NCI-H128 (cell line): Measurements from ENCODE around the gene AATF.

ENCODE experiments used
- DNase-seq: peaks from one replicate; lab custom pipeline; 2025; ENCODE audit not compliant: unreplicated experiment; lab: John Stamatoyannopoulos, UW

The AATF gene

DNA sequence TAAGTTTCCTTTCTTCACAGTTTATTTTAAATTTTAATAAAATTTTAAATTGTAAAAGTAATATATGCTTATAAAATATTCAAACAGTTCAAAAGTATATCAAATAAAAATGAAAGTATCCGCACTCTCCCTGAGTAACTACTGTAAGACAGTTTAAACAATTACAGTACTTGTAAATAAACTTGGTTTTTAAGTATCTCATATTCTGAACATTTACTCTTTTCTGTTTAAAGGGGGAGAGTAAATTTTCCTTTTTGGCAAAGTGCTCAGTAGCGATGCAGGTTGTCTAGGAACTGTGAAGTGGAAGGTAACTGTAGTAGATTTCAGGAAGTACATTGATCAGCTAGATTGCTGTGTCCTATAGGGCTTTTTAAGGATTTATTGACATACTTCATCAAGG lies 28.8 kb downstream of the AATF start:
- DNase-seq, result no peak

DNA sequence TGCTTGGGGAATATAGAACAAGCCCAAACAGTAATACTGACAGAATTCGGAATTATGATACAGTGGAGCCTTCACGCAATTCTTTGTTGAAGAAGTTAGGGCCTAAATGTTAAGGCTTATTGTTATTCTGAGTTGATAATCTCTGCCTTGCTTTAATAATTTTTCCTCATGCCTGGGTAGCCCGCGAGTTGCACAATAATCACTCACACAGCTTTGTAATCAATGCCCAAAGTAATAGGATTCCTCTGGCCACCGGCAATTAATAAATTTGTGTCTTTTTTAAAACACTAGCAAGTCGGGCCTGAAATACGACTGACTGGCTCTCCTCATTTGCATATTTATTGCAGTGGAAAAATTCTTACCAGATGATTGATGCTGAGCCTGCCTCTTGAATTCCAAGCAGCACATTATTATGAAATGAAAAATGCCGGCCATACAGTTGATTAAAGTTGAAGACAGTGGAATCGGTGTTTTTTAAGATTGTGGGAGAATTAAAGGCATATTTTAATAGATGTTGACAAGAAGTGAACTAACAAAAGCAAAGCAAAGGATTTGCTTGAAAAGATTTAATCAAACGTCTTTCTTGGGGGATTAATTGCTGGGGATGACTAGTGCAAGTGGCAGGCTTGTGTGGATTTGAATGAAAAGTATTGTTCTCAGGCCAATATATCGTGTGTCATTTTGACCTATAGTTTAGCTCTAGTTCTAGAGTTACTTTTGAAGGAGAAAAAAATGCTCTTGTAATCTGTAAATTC lies 30.2 kb downstream of the AATF start:
- DNase-seq, result no peak

- DNase-seq, result no peak
These were observed 30.8 kb downstream of the AATF start for GRCh38 chr17:36979565-36979941.

DNA sequence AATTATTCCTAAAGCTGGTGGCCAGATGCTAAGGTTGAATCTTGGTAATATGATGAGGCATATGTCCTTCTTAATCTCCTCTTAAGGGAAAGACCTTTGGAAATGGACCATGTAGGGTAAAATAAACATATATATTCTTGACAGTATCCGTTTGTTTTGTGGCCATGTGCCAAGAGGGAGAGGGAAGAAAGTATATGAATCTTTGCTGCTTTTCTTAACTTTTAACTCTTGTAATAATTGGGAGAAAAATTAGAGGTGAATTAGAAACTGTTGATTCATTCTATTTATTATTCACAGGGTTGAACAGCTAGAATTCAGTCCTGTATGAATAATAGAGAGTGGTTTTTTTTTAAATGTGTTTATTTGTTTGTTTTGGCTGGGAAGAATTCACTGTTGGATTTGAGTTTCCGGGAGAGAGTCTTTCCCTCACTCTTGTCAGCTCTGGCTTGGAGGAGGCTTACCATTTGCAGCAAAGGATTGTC lies 31.6 kb downstream of the AATF start:
- DNase-seq, result no peak

- no peak for DNase-seq
These were observed 34.9 kb downstream of the AATF start for GRCh38 chr17:36983618-36984017.

GRCh38 chr17:36989173-36989572 lies 40.4 kb downstream of the AATF start:
- no peak for DNase-seq

GRCh38 chr17:36992701-36993100 lies 43.9 kb downstream of the AATF start:
- DNase-seq, result no peak

GRCh38 chr17:36993227-36993626 lies 44.5 kb downstream of the AATF start:
- DNase-seq, result no peak

GRCh38 chr17:36994438-36994837 lies 45.7 kb downstream of the AATF start:
- DNase-seq, result no peak

DNA sequence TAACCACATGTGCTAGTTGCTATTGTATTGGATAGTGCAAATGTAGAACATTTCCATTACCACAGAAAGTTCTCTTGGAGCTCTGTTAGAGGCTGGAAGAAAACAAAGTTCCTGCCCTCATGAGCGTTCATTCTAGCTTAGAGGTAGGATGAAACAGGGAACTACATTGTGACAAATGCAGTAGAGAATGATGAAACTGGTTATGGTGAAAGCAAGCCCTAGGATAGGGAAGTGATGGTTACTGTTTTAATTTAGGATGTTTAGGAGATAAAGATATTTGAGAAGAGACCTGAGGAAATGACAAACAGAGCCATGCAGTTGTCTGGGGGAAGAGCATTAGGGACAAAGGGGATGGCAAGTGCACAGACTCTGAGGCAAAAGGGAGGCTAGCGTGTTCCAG lies 50.7 kb downstream of the AATF start:
- DNase-seq, result no peak

- no peak for DNase-seq
These were observed 68.0 kb downstream of the AATF start for GRCh38 chr17:37016780-37017179.

GRCh38 chr17:37017404-37017803 lies 68.7 kb downstream of the AATF start:
- DNase-seq, result no peak

DNA sequence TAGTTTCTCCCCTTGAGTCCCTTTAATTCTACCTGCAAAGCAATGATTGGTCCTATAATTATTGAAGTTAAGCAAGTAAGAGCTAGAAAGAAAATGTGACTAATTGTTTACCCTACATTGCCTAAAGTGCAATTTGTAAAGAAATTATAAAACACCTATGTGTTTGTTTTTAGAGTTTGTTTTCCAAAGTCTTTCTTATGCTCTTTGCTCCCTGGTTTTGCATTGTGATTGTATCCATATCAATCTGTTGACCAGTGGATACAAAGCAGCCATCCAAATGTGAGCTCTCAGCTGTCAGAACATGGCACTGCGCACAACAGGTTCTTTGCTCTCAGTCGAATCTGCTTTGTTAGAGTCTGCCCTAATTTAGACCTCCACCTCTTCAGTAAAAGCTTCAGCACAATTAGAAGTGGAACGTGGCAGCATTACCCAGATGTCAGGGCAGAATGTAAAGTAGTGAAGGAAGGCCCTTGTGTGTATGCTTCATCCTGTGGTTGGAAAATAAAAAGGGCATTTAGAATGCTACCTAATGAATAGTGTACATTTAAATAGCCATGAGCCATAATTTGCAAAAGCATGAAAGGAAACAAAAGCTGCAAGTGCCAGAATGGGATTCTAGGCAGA lies 70.5 kb downstream of the AATF start:
- DNase-seq, result peak; percentile 25

GRCh38 chr17:37019741-37020129 lies 71.0 kb downstream of the AATF start:
- no peak for DNase-seq

DNA sequence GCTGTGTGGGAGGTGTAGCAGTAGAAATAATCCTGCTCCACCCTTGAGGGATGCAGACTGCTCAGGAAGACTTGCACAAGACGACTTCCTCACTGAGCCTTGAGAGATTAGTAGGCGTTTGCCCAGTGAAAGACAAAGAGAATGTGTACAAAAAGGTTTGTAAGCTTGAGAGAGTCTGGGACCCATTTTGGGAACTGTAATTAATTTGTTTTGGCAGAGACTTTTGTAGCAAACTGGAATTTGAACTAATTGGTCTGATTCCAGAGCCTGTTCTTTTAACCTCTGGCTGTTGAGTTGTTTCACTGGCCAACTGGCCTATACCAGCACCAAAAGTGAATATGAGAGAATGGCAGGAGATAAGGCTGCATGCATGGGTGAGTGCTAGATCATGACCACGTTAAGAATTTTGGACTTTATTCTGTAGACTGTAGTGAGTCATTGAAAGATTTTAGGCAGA lies 75.5 kb downstream of the AATF start:
- no peak for DNase-seq

GRCh38 chr17:37025238-37025637 lies 76.5 kb downstream of the AATF start:
- no peak for DNase-seq

- no peak for DNase-seq
These were observed 77.2 kb downstream of the AATF start for GRCh38 chr17:37025847-37026530.

DNA sequence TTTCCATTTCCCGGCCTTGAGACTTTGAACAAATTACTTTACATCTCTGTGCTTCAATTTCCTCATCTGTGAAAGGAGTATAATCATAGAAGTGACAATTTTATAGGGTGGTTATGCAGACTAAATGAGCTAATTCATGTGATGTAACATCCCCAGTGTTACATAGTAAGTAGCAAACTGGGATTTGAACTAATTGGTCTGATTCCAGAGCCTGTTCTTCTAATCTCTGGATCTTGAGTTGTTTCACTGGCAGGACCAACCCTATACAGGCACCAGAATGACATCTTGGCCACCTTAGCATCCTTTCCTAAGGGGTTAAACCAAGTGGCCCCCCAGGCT lies 77.7 kb downstream of the AATF start:
- no peak for DNase-seq

DNA sequence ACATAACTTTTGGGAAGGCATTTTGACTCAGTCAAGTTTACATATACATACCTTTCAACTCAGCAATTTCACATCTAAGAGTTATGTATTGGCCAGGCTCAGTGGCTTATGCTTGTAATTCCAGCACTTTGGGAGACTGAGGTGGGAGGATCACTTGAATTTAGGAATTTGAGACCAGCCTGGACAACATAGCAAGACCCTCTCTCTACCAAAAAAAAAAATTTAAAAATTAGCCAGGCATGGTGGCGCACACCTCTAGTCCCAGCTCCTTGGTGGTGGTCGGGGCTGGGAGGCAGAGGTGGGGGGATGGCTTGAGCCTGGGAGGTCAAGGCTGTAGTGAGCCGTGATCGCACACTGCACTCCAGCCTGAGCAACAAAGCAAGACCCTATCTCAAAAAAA lies 79.3 kb downstream of the AATF start:
- no peak for DNase-seq

DNA sequence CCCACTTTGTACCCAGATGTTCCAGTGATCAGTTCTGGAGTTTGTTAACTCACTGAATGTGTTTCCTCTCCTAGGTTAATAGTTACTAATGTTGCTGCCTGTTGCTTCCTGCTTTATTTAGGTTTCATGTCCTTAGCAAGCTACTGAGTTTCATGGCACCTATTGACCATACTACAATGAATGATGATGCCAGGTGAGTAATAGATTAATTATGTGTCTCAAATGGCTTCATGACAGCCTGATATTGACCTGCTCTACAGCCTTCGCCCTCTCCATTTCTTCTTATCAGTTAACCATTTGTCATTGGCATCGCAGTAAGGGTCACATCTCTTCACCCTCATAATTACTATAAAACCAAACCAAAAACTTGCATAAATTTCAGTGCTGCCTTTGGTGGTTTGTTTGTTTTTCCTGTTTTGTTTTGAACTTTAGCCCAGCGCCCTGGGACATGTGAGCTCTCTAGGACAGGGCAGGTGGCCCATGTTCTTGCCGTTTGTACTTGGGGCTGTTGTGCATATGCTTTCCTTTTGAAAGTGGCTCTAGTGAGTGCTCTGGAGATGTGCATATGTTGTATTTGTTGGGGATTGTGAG lies 82.8 kb downstream of the AATF start:
- no peak for DNase-seq

GRCh38 chr17:37037590-37038155 lies 88.9 kb downstream of the AATF start:
- no peak for DNase-seq

GRCh38 chr17:37039269-37039668 lies 90.5 kb downstream of the AATF start:
- no peak for DNase-seq
